Fibroblast of skin of scalp (primary cell): ENCODE results near the gene HADH. TPM values are rescaled to one million over a fixed set of nuclear protein-coding genes. Genes with fewer than 3 reads are reported as not detected.
"Not testable (repeated sequence)": the region's sequence is repeated elsewhere in the genome, so short reads cannot be mapped to it uniquely, and the experiment has no call there.

Experiments
- DNase-seq: peaks from one replicate; pipeline ENCODE4 v3.0.0-alpha.2; 2013
- polyA plus RNA-seq, 2 experiments: library from polyadenylated mRNA; unstranded; fragments of 120-200 nt; gene quantifications; one replicate each; pipeline ENCODE4 v1.2.1, GENCODE V29; 2013; ENCODE audit not compliant: insufficient read length in 2 of 2

Gene HADH
- 30.7 TPM for polyA plus RNA-seq (2013, experiment 1 of 2; ENCODE audit: insufficient read length)
- polyA plus RNA-seq (2013, experiment 2 of 2; ENCODE audit: insufficient read length): 30.4 TPM

GRCh38 chr4:107989537-107990386 lies at the start of gene HADH:
Gene HADH (plus strand): TSS chr4:107989889. CDS start chr4:107989933, 44 bp downstream.
- DNase-seq: peak; percentile 92

GRCh38 chr4:107945809-107946208 lies 43.9 kb upstream of the HADH start:
- no peak for DNase-seq

GRCh38 chr4:107950746-107951540 lies 38.7 kb upstream of the HADH start:
- no peak for DNase-seq

- peak; percentile 88 for DNase-seq
Observed at GRCh38 chr4:107951551-107951950, 38.1 kb upstream of the HADH start.

- DNase-seq: peak; percentile 39
Observed at GRCh38 chr4:107956011-107956410, 33.7 kb upstream of the HADH start.

- DNase-seq: no peak
Observed at GRCh38 chr4:107966903-107967302, 22.8 kb upstream of the HADH start.

- DNase-seq: not testable (repeated sequence)
Observed at GRCh38 chr4:107967519-107967918, 22.2 kb upstream of the HADH start.

GRCh38 chr4:107967921-107968320 lies 21.8 kb upstream of the HADH start:
- not testable (repeated sequence) for DNase-seq

GRCh38 chr4:107970063-107970798 lies 19.5 kb upstream of the HADH start:
- no peak for DNase-seq

GRCh38 chr4:107972605-107973004 lies 17.1 kb upstream of the HADH start:
- no peak for DNase-seq

GRCh38 chr4:107974523-107974922 lies 15.2 kb upstream of the HADH start:
- DNase-seq: no peak

- no peak for DNase-seq
Observed at GRCh38 chr4:107977482-107977881, 12.2 kb upstream of the HADH start.

GRCh38 chr4:107977966-107978705 lies 11.6 kb upstream of the HADH start:
- DNase-seq: no peak

- no peak for DNase-seq
Observed at GRCh38 chr4:107978716-107979451, 10.8 kb upstream of the HADH start.

GRCh38 chr4:107987916-107988762 lies 1.6 kb upstream of the HADH start:
- no peak for DNase-seq

GRCh38 chr4:107988763-107989035 lies 990 bp upstream of the HADH start:
- DNase-seq: no peak

GRCh38 chr4:107989162-107989536 lies 540 bp upstream of the HADH start:
- DNase-seq: no peak

GRCh38 chr4:107991945-107992630 lies 2.4 kb downstream of the HADH start:
- DNase-seq: no peak

- DNase-seq: no peak
Observed at GRCh38 chr4:107993969-107994368, 4.3 kb downstream of the HADH start.

GRCh38 chr4:107994894-107995293 lies 5.2 kb downstream of the HADH start:
- no peak for DNase-seq
